Stromal cell of bone marrow (primary cell): ENCODE measurements around the gene ERRFI1.
A peak's percentile ranks its signal among the peaks of the same experiment; 100 is the strongest.

Experiments
- DNase-seq: peaks from one replicate; pipeline ENCODE4 v3.0.0-alpha.2; 2012; ENCODE audit warnings: low read depth

ERRFI1 gene

DNA sequence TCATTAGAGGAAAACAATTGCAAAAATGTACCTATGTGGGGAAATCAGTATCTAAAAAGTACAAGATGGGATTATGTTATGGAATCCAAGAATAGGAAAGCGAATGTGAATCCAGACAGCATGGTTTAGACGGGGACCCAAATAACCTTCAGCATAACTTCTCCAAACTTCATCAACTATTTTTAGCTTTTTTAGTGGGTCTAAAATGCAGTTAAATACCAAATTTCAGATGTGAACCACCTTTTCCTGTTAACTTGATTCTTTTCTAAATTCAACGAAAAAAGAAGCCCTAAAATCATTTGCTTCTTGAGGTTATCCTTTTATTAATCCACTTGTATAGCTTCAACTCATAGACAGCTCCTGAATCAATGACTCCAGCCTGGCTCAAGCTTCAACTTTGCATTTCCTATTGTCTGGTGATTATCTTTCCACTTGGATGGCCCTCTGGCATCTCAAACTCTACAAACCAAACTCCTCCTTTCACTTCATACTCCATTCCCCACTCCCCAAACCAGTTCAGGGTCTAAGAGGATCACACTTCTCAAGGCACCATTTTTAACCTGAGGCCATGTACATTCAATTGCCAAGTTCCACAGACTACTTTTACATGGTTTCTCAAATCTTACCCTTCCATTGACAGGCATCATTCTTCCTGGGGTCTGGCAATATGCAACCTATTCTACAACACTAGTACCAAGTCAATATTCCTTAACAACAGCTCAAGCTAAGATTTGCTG is 7.4 kb downstream of the ERRFI1 start:
- DNase-seq: no peak

- no peak for DNase-seq
Measured at GRCh38 chr1:8017495-8018197, 8.5 kb downstream of the ERRFI1 start.

DNA sequence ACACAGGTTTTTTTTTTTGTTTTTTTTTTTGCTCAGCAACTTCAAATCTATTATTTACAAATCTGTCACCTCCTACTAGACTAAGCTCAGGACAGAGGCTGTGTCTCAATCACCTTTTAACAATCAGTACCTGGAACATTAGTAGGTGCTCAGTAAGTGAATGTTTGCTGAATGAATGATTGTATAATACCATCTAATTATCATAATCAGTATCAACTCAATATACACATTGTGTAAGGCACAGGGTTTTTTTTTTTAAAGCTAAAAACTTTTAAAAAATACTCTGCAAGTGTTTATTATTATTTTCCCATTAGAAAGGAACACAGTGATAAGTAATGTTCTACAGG is 9.2 kb downstream of the ERRFI1 start:
- no peak for DNase-seq

- DNase-seq: no peak
Measured at GRCh38 chr1:8016210-8016894, 9.8 kb downstream of the ERRFI1 start.

- no peak for DNase-seq
Measured at GRCh38 chr1:8015809-8016165, 10.3 kb downstream of the ERRFI1 start.

DNA sequence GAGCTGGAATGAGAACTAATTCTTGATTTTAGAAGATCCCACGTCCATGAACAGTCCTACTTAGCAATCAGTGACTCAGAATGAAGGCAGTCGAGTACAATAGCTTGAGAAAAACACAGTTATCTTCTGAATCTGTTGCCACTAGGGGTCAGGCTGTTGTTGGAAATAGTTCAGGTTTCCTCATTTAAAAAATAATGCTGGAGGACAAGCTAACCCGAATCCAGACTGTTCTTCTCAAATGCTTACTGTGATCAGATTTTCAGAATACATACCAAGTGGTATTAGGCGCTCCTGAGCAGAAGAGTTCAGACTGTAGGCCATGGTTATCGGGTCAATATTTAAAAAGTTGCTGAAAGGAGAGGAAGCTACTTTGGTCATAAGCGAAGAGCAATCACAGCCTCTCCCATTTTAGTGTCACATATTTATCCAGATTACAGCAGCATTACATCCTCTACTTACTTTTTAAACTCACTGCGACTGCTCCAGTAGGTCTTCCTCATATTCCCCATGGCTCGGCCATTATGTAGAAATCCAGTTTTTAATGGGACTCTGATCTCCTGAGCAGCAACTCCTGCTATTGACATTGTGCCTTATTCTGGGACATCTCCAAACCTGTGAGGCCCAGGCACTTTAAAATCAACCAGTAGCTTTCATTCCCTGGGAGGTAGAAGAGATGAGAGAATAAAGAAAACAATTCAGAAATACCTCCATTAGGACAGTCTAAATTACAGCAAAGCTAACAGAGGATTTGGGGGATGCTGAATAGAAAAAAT is 10.9 kb downstream of the ERRFI1 start:
- DNase-seq: peak; percentile 81

GRCh38 chr1:8014381-8014988 is 11.6 kb downstream of the ERRFI1 start:
- no peak for DNase-seq

- no peak for DNase-seq
Measured at GRCh38 chr1:8013800-8014199, 12.3 kb downstream of the ERRFI1 start.

GRCh38 chr1:8013399-8013798 is 12.7 kb downstream of the ERRFI1 start:
- no peak for DNase-seq

DNA sequence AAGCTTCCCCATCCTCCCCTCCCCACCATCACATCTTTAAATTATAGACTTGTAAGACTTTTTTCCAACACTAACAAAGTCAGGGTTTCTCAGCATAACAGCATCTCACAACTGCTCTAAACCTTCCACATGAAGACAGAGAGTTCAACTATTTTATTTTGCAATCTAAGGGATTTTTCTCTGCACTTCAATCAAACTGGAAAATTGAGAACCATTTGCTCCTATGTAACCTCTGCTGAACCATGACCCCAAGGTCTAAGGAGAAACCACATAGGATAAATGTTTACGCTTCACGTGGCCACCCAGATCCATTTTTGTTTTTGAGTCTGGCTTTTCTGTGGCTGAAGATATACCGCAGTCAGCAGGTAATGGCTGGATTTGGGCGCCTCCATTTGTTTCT is 13.2 kb downstream of the ERRFI1 start:
- no peak for DNase-seq

- no peak for DNase-seq
Measured at GRCh38 chr1:8011923-8012858, 13.9 kb downstream of the ERRFI1 start.

DNA sequence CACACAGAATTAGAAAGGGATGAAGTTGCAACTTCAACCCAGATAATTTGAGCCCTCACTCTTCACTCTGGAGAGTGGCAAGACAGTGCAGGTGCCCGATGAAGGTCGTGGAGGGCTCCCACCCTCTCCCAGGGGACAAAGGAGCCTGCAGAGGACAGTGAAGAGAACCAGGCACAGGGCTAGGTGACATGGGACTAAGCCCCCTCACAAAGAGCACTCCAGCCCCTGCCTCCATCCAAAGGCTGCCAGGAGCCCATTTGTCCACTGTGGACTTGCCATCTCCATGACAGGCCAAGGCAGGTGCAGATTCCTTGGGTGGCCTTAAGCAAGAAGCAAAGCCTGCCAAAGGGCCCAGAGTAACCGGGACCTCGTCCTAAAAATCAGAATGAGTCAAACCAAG is 15.1 kb downstream of the ERRFI1 start:
- DNase-seq: no peak

DNA sequence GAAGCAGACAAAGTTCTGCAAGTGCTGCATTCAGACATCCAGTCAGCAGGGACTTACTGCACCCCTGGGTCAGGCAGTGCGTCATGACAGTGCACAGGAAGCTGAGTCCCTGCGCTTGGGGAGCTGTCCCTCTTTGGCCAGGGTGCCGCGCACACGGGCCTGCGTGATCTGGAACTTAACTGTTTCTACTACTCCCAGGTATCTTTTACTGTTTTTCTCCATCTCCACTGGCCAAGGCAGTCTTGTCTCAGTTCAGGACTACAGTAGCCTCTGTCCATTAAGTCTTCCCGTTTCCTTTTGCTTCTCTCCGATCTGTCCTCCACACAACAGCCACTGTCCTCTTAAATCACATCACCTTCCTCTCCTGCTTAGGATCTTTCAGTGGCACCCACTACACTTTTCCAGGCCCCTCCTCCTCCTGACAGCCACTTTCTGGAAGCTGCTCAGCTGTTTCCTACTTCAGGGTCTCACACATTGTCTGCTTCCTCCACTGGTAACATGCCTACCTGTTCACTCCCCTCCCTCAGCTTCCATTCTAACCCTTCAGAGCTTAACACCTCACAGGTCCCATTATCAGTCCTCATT is 15.9 kb downstream of the ERRFI1 start:
- no peak for DNase-seq

GRCh38 chr1:8009043-8010002 is 16.8 kb downstream of the ERRFI1 start:
- no peak for DNase-seq

DNA sequence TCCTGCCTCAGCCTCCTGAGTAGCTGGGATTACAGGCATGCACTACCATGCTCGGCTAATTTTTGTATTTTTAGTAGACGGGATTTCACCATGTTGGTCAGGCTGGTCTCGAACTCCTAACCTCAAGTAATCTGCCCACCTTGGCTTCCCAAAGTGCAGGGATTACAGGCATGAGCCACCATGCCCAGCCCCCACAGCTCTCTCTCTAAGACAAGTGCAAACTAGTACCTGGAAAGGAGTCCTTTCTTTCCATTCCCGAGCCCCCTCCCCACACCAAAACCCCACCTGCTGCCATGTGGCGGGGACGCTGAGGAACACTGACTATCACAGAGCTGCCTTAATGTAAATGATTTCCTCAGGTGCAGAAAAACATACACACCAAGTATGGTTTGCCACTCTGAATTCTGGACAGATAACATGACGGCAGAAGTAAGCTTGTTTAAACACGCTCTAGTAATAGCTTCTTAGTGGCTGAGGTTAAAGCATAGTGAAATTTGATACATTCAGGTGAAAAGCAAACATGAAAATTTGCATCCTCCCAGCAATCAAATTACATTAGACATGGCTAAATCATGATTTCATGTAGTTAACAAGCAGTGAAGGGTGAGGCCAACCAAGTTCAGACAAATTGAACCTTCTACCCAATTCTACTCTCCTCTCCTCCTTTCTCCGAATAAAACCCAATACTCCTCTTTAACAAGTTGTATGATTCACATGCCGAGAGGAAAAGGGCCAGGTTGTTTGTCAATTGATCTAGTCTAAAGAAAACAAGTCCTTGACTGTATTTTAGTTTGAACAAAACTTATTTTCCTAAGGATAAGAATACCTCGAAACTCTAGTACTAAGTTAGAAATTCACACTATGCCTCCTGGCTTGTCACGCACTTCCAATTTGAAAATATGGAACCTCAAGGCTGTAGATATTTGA is 19.8 kb downstream of the ERRFI1 start:
- DNase-seq: no peak

GRCh38 chr1:8004803-8005573 is 21.1 kb downstream of the ERRFI1 start:
- DNase-seq: peak; percentile 96

GRCh38 chr1:8004113-8004802 is 21.9 kb downstream of the ERRFI1 start:
- no peak for DNase-seq
